ENCODE data around the gene RHOD. TPM values are rescaled to one million over a fixed set of nuclear protein-coding genes. Genes with fewer than 3 reads are reported as not detected.
A peak's percentile ranks its signal among the peaks of the same experiment; 100 is the strongest.

Gene RHOD
- polyA plus RNA-seq, 12 donors, result 7.4 to 20.7 (median 11.6) TPM; not detected in 1

GRCh38 chr11:67113231-67113721 is 56.6 kb downstream of the RHOD start:
- DNase-seq, result no peak

DNA sequence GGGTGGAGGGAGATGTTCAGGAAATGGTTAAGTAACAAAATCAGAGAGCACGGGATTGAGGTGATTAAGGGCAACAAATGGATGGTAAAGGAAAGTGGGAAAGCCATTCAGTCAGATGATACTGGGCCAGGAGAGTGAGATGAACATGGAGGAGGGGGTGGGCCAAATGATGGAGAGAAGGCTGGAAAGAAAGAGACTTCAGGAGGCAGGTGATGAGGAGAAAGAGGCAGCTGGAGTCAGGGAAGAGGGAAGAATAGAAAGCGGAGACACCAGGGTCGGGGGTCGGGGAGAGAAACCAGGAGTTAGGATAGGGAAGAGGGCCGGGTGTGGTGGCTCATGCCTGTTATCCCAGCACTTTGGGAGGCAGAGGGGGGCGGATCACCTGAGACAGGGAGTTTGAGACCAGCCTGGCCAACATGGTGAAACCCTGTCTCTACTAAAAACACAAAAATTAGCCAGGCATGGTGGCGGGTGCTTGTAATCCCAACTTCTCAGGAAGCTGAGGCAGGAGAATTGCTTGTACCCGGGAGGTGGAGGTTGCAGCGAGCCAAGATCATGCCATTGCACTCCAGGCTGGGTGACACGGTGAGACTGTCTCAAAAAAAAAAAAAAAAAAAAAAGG is 57.7 kb downstream of the RHOD start:
- DNase-seq, result no peak

DNA sequence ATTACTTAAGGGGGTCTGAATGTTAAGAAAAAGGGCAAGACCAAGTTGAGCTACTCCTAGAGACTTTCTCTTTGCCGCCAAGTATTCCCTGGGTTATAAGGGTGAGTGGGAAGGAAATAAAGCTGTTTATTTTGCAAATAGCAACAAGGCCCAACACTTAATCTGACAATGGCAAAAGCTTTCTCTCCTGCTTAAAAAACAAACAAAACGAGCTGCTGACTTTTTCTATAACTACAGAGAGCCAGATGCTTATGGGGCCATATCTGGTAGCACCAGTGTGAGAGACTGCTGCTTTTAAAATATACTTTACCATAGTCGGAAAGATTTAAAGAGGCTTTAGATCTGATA is 60.1 kb downstream of the RHOD start:
- no peak for DNase-seq

DNA sequence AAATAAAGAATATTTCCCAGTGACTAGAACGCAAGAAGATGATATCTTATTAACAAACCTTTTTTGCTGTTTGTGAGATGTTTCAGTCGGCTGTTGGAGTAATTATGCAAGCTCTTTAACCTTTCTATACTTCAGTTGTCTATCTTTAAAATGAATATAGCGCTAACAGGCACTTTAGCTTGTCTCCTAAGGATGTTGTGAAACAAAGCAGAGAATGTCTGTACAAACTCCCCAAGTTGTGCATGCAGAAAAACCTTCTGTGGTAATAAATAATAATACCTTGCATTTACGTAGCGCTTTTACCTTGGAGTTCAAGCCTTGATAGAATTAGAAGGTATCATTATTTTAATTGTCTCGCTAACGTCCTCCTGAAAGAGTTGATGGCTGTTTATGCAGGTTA is 60.5 kb downstream of the RHOD start:
- DNase-seq, result no peak

DNA sequence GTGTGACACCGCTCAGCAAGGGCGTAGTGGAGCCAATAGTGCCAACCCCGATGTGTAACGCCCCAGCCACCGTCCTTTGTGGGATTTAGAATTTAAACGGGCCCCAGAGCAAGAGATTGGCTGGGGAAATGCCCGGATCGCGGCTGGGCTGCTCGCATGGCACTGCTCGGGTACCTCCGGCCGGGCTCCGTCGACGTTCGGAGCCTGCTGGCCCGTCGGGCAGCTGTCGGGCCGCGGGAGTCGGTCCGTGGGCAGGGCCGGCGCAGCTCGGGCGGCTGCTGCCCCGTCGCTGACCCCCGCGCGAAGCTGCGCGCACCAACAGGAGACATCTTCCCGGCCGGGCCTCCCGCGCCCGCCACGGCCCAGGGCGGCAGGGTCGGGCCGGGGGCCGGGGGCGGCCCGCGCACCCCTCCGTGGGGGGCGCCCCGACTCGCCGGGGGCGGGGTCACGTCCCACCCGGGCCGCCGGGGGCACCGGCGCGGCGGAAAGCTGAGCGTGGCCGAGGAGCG is 61.1 kb downstream of the RHOD start:
- peak; percentile 23 for DNase-seq

- DNase-seq, result peak; percentile 18
Measured at GRCh38 chr11:67118181-67118766, 61.6 kb downstream of the RHOD start.

DNA sequence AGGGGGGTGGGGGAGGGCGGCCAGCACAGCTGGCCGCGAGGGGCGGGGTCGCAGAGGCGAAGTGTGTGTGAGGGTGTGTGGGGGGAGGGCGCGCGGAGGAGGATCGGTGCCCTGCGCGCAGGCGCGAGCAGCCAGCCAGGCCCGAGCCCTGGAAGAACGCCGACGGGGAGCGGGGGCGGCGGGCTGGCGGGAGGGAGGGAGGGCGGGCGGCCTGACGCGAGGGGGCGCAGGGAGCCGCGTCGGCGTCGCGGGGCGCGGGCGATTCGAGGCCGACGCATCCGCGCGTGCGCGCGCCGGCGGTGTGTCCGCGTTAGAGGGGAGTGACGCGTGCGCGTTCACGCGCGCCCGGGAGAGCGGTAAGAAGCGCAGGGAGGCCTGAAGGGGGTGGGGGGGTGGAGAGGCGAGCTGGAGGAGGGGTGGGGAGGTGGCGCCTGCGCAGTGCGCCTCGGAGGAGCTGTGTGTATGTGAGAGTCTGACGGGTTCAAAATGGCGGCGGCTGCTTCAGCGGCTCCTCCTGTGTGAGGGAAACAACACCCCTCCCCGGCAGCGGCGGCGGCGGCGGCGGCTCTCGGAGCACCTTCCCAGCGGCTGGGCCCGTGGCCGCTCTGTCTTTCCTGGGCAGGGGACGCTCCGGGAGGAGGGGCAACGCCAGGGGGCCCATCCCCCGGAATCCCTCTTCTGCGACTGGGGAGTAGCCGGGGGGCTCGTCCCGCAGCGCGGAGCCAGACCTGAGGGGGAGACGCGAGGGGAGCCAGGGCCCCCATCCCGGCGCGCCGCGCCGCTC is 62.3 kb downstream of the RHOD start, which contains the start of gene KDM2A:
TSS of gene KDM2A (plus strand) at position 463 of the 784 bp plus-strand sequence. CDS start 2,054 bp downstream, outside the sequence.
- peak; percentile 100 for DNase-seq

DNA sequence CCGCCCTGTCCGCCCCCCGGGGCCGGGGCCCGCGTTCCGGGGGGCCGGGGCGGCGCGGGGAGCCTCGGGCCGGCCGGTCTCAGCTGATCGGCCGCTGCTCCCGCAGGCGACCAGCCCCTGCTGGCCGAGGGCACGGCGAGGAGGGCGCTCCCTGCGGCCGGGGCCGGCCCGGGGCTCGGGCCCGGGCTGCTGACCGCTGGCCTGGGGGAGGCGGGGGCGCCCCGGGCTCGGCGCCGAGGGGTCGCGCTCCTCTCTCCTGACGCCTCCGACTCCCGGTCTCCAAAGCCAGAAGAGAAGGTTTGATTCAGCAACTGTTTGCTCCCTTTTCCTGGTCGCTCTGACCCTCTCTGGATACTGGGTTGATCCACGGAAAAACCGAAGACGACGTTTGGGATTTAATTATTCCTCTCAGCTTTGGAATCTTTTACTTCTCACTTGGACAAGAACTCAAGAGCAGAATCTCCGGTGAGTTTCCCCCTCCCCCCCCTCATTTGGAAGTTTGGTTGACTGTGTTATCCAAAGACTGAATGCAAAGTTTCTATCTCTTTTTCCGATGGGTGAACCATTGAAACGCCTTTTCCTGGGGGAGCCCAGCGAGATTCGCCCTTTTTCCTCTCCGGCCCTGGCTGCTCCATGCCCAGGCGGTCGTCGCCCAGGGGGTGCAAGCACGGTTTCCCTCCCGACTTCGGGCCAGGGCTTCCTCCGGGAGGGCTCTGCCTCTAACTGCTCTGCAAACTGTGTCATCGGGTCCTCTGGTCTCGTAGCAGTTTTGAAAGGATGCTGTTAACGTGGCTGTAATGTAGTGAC is 63.1 kb downstream of the RHOD start:
- DNase-seq, result peak; percentile 38

- no peak for DNase-seq
Measured at GRCh38 chr11:67120456-67120855, 63.8 kb downstream of the RHOD start.

- DNase-seq, result peak; percentile 28
Measured at GRCh38 chr11:67120881-67121710, 64.4 kb downstream of the RHOD start.

Other genes with a start within 250 kb of the RHOD start
- 10 to 100 TPM in 11 of 12 donors, not detected in 1; 11.2 to 29.3 (median 12.6) TPM for gene RCE1, start 213.4 kb upstream of the RHOD start, polyA plus RNA-seq (ENCODE audit: insufficient read length in 12 of 12)
- gene LRFN4, start 199.8 kb upstream of the RHOD start, polyA plus RNA-seq (ENCODE audit: insufficient read length in 12 of 12), result 10 to 100 TPM in 11 of 12 donors, not detected in 1; 13.1 to 30.6 (median 15.4) TPM
- gene PC, start 98.5 kb upstream of the RHOD start, polyA plus RNA-seq (ENCODE audit: insufficient read length in 12 of 12), result 10 to 100 TPM in 10 of 12 donors, 1 to 10 TPM in 1, not detected in 1; 5.3 to 22.8 (median 15.5) TPM
- not detected for gene C11orf86, start 81.5 kb upstream of the RHOD start, polyA plus RNA-seq (ENCODE audit: insufficient read length in 12 of 12)
- gene SYT12, start 33.7 kb upstream of the RHOD start, polyA plus RNA-seq (ENCODE audit: insufficient read length in 12 of 12), result under 1 TPM in 9 of 12 donors, not detected in 3; 0.04 to 0.27 (median 0.08) TPM
- gene KDM2A, start 62.4 kb downstream of the RHOD start, polyA plus RNA-seq (ENCODE audit: insufficient read length in 12 of 12), result 100 to 1,000 TPM in 1 of 12 donors, 10 to 100 TPM in 11; 51.7 to 115 (median 57.1) TPM
- gene GRK2, start 209.6 kb downstream of the RHOD start, polyA plus RNA-seq (ENCODE audit: insufficient read length in 12 of 12), result 10 to 100 TPM in 11 of 12 donors, not detected in 1; 40.2 to 56.4 (median 48.0) TPM
- gene ANKRD13D, start 232.5 kb downstream of the RHOD start, polyA plus RNA-seq (ENCODE audit: insufficient read length in 12 of 12), result 10 to 100 TPM in 11 of 12 donors, not detected in 1; 18.8 to 47.7 (median 24.5) TPM
- gene SSH3, start 246.7 kb downstream of the RHOD start, polyA plus RNA-seq (ENCODE audit: insufficient read length in 12 of 12), result 10 to 100 TPM in 11 of 12 donors, not detected in 1; 11.8 to 24.5 (median 15.3) TPM

Measured in muscle of arm (tissue), 12 donors.